ENCODE measurements around the gene CDH2. TPM values are rescaled to one million over a fixed set of nuclear protein-coding genes. Genes with fewer than 3 reads are reported as not detected.

CDH2 gene
- total and polyA plus RNA-seq, 2 donors: 1.6 to 3.0 TPM

DNA sequence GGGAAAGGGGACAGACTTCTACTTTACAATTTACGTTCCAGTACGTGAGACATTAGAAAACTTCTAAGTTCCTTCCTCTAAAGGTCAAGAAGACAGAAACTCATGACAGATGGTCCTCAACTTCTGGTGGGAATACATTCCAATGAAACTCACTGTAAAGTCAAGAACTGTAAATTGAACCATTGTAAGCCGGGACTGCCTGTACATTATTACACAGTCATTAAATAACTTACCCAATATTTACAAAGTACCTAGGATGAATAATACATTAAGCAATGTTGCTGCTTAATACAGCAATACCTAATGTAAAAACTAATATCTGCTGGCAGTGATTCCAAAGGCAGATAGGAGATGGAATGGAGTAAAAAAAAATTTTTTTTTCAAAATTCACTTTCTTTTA lies 51.9 kb downstream of the CDH2 start:
- Histone ChIP-seq H3K4me3 (ENCODE audit: low read length in 2 of 2) (no peak overlapping the region), H3K27me3 (ENCODE audit: control insufficient read depth in 2 of 2, insufficient read depth in 1 of 2, low read length in 1 of 2) (no peaks in the 10 kb centered on the region), H3K4me1 (ENCODE audit: control insufficient read depth in 2 of 2, insufficient read depth in 2 of 2, low read length in 2 of 2) (no peaks in the 10 kb centered on the region), H3K9me3 (ENCODE audit: control insufficient read depth in 2 of 2, insufficient read depth in 1 of 2, low read length in 1 of 2) (no peaks in the 10 kb centered on the region), H3K36me3 (ENCODE audit: control insufficient read depth in 2 of 2, insufficient read depth in 2 of 2, low read length in 1 of 2) (no peaks in the 10 kb centered on the region), H3K27ac (ENCODE audit: low read depth in 1 of 2, low read length in 1 of 2) (no peak overlapping the region)
- WGBS: 91% methylated on average over 3 of the region's 3 CpGs
- no peak for DNase-seq (ENCODE audit: low read depth in 6 of 9, low spot score in 9 of 9)

DNA sequence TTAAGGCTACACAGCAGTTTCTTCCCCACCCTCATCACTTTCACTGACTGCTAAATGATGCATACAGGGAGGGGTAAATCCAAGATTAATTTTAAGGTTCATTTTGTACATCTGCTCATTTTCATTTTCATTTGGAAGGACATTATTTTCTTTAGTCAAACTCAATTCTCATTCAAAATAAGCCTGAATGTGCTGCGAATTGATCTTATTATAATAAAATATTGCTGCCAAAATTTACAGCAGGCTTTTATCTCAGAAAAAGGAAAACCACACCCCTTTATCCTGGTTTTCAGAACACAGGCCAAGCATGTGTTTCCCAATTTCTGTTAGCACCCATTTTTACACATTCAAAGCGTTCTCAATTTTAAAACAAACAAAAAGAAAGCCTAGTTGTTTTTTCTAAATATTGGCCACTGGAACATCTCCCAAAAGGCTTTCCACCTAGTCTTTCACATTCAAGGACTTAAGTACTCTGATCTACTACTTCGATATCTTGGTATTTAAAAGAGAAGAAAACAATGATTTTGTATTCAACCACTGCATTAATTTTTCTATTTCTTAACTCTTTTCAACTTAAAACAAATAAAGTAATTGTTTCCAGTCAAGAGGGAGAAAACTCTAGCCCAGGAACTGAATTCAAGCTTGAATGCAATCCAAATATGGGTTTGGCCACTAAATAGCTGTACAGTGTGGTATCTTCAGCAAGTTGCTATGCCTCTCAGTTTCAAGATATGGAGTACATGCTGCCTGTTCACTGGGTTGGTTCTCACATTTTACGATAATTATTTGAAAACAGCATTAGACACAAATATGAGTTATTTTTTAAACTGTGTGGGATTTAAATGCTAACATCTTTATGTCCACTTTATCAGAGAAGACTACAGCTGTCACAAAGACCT lies 52.5 kb downstream of the CDH2 start:
- no peaks in the 10 kb centered on the region for H3K4me1 ChIP-seq (ENCODE audit: control insufficient read depth in 2 of 2, insufficient read depth in 2 of 2, low read length in 2 of 2)
- DNase-seq (ENCODE audit: low read depth in 6 of 9, low spot score in 9 of 9): no peak
- H3K4me3 ChIP-seq (ENCODE audit: low read length in 2 of 2): no peak overlapping the region
- no peaks in the 10 kb centered on the region for H3K36me3 ChIP-seq (ENCODE audit: control insufficient read depth in 2 of 2, insufficient read depth in 2 of 2, low read length in 1 of 2)
- H3K27me3 ChIP-seq (ENCODE audit: control insufficient read depth in 2 of 2, insufficient read depth in 1 of 2, low read length in 1 of 2): no peaks in the 10 kb centered on the region
- WGBS: 94% methylated on average over 4 of the region's 4 CpGs
- H3K27ac ChIP-seq (ENCODE audit: low read depth in 1 of 2, low read length in 1 of 2): no peak overlapping the region
- H3K9me3 ChIP-seq (ENCODE audit: control insufficient read depth in 2 of 2, insufficient read depth in 1 of 2, low read length in 1 of 2): no peaks in the 10 kb centered on the region

DNA sequence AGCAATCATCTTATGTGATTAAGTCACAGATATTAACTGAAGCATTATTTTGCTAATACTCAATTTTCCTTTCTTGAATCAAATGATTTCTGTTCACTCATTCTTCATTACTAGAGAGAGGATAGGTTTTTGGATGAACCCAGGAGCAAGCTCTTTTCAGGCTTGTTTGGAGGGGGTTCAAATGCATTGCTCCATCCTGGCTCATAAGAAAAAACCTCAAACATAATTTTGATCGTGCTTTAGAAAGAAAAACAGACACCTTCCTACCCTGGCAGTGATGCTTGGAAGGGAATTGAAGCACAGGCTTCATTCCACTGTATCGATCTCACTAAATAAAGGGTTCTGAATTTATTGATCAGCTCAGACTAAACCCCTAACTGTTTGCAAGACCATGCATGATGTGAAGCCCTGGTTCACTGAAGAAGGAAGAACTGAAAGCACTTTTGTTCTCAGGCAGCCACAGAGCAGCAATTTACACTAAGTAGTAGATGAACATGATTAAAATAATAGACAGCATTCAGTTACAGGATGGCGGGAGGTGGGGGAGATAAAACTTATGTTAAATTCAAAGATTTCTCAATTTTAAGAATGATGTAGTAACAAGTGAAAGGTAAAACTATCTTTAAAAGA lies 53.4 kb downstream of the CDH2 start:
- 96% methylated on average over 3 of the region's 3 CpGs for WGBS
- DNase-seq (ENCODE audit: low read depth in 6 of 9, low spot score in 9 of 9): no peak
- no peaks in the 10 kb centered on the region for H3K4me1 ChIP-seq (ENCODE audit: control insufficient read depth in 2 of 2, insufficient read depth in 2 of 2, low read length in 2 of 2)
- H3K4me3 ChIP-seq (ENCODE audit: low read length in 2 of 2): no peak overlapping the region
- no peaks in the 10 kb centered on the region for H3K9me3 ChIP-seq (ENCODE audit: control insufficient read depth in 2 of 2, insufficient read depth in 1 of 2, low read length in 1 of 2)
- H3K36me3 ChIP-seq (ENCODE audit: control insufficient read depth in 2 of 2, insufficient read depth in 2 of 2, low read length in 1 of 2): no peaks in the 10 kb centered on the region
- H3K27me3 ChIP-seq (ENCODE audit: control insufficient read depth in 2 of 2, insufficient read depth in 1 of 2, low read length in 1 of 2): no peaks in the 10 kb centered on the region
- H3K27ac ChIP-seq (ENCODE audit: low read depth in 1 of 2, low read length in 1 of 2): no peak overlapping the region

DNA sequence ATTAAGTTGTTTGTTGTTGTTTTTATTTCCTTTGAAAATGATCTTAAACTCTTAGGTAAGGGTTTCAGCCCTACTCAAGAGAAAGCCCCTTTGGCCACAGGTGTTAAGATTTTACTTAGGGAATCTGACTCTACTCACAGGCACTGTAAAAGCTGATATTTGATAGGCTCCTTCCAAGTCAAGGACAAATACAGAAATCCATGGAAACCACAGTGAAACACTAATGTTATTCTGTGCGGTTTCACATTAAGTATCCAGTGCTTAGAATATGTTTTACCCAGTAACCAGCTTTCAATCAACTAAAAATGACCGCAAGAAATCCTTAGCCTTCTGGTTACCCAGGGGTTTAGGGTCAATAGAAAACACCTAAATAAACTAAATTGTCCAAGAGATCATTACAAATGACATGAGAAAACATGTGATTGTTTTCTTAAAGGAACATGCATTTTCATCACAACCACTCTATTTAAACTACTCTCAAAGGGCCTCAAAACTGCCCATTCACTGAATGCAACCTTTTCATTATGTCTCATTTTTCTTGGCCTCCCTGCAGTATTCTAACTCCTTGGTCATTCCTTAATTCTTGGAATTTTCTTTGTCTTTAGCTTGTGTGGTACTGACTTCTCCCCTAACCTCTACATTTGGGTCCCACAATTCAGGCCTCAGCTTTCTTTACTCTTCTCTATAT lies 56.0 kb downstream of the CDH2 start:
- Histone ChIP-seq H3K4me3 (ENCODE audit: low read length in 2 of 2) (no peak overlapping the region), H3K27ac (ENCODE audit: low read depth in 1 of 2, low read length in 1 of 2) (no peak overlapping the region), H3K9me3 (ENCODE audit: control insufficient read depth in 2 of 2, insufficient read depth in 1 of 2, low read length in 1 of 2) (no peaks in the 10 kb centered on the region), H3K4me1 (ENCODE audit: control insufficient read depth in 2 of 2, insufficient read depth in 2 of 2, low read length in 2 of 2) (no peaks in the 10 kb centered on the region), H3K36me3 (ENCODE audit: control insufficient read depth in 2 of 2, insufficient read depth in 2 of 2, low read length in 1 of 2) (no peaks in the 10 kb centered on the region), H3K27me3 (ENCODE audit: control insufficient read depth in 2 of 2, insufficient read depth in 1 of 2, low read length in 1 of 2) (no peaks in the 10 kb centered on the region)
- 96% methylated on average over 2 of the region's 2 CpGs for WGBS
- no peak for DNase-seq (ENCODE audit: low read depth in 6 of 9, low spot score in 9 of 9)

DNA sequence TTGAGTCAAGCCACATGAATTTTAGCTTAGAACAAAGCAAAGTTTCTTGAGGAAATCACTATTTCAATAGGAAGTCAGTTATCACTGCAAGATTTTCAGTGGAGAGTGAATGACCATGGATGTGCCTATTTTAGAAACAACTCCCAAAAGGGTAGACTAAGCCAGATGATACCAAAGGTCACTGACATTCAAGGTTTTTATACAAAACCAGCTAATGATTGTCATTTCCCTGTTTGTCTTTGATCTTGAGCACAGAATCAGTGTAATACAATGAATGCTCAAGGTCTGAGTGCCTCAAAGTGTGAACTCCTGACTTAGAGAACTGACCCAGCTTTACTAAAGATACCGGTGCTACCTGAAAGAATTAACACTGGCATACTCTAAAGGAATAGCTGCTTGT lies 60.5 kb downstream of the CDH2 start:
- no peak overlapping the region for H3K27ac ChIP-seq (ENCODE audit: low read depth in 1 of 2, low read length in 1 of 2)
- no peaks in the 10 kb centered on the region for H3K4me1 ChIP-seq (ENCODE audit: control insufficient read depth in 2 of 2, insufficient read depth in 2 of 2, low read length in 2 of 2)
- H3K36me3 ChIP-seq (ENCODE audit: control insufficient read depth in 2 of 2, insufficient read depth in 2 of 2, low read length in 1 of 2): no peaks in the 10 kb centered on the region
- WGBS: 96% methylated on average over 1 of the region's 1 CpG
- H3K27me3 ChIP-seq (ENCODE audit: control insufficient read depth in 2 of 2, insufficient read depth in 1 of 2, low read length in 1 of 2): no peaks in the 10 kb centered on the region
- no peak for DNase-seq (ENCODE audit: low read depth in 6 of 9, low spot score in 9 of 9)
- H3K9me3 ChIP-seq (ENCODE audit: control insufficient read depth in 2 of 2, insufficient read depth in 1 of 2, low read length in 1 of 2): no peaks in the 10 kb centered on the region
- H3K4me3 ChIP-seq (ENCODE audit: low read length in 2 of 2): no peak overlapping the region

DNA sequence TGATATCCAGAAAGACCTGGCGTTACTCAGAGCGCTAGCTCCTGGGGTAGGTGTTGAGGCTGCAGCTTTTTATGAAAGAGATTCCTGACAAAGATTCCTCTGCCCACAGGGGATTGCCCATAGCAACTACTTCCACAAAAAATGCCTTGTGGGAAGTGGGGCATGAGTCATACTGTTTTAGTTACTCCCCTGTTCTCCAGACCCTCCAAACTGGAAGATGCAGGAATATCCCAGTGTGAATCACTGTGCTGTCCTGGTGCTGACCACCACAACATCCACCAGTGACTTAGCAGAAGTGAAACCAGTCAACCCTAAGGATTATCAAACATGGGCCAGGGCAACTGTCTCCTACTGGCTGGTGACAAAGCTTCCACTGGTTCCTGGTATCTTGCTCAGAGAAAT lies 61.8 kb downstream of the CDH2 start:
- H3K36me3 ChIP-seq (ENCODE audit: control insufficient read depth in 2 of 2, insufficient read depth in 2 of 2, low read length in 1 of 2): no peaks in the 10 kb centered on the region
- no peaks in the 10 kb centered on the region for H3K4me1 ChIP-seq (ENCODE audit: control insufficient read depth in 2 of 2, insufficient read depth in 2 of 2, low read length in 2 of 2)
- no peaks in the 10 kb centered on the region for H3K9me3 ChIP-seq (ENCODE audit: control insufficient read depth in 2 of 2, insufficient read depth in 1 of 2, low read length in 1 of 2)
- no peak overlapping the region for H3K4me3 ChIP-seq (ENCODE audit: low read length in 2 of 2)
- H3K27ac ChIP-seq (ENCODE audit: low read depth in 1 of 2, low read length in 1 of 2): no peak overlapping the region
- H3K27me3 ChIP-seq (ENCODE audit: control insufficient read depth in 2 of 2, insufficient read depth in 1 of 2, low read length in 1 of 2): no peaks in the 10 kb centered on the region
- DNase-seq (ENCODE audit: low read depth in 6 of 9, low spot score in 9 of 9): no peak
- 96% methylated on average over 2 of the region's 2 CpGs for WGBS

DNA sequence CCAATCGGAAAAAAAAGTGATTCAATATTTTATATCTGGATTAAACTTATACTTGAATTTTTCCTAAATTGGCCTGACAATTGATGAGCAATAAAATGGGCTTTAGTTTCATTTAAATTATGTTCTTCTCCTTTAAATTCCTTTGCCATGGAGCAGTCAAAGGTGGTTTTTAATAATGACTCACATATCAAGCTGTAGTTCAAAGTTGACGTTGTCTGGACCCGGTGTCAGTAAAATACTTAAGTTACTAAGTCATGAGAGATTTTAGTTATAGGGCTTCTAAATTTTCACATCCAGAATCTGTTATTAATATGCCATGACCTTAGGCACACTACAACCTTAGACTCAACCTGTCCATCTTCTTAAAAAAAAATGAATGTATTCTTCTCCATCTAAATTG lies 62.5 kb downstream of the CDH2 start:
- Histone ChIP-seq H3K36me3 (ENCODE audit: control insufficient read depth in 2 of 2, insufficient read depth in 2 of 2, low read length in 1 of 2) (no peaks in the 10 kb centered on the region), H3K4me3 (ENCODE audit: low read length in 2 of 2) (no peak overlapping the region), H3K4me1 (ENCODE audit: control insufficient read depth in 2 of 2, insufficient read depth in 2 of 2, low read length in 2 of 2) (no peaks in the 10 kb centered on the region), H3K27ac (ENCODE audit: low read depth in 1 of 2, low read length in 1 of 2) (no peak overlapping the region), H3K27me3 (ENCODE audit: control insufficient read depth in 2 of 2, insufficient read depth in 1 of 2, low read length in 1 of 2) (no peaks in the 10 kb centered on the region), H3K9me3 (ENCODE audit: control insufficient read depth in 2 of 2, insufficient read depth in 1 of 2, low read length in 1 of 2) (no peaks in the 10 kb centered on the region)
- WGBS: 89% methylated on average over 3 of the region's 3 CpGs
- no peak for DNase-seq (ENCODE audit: low read depth in 6 of 9, low spot score in 9 of 9)

DNA sequence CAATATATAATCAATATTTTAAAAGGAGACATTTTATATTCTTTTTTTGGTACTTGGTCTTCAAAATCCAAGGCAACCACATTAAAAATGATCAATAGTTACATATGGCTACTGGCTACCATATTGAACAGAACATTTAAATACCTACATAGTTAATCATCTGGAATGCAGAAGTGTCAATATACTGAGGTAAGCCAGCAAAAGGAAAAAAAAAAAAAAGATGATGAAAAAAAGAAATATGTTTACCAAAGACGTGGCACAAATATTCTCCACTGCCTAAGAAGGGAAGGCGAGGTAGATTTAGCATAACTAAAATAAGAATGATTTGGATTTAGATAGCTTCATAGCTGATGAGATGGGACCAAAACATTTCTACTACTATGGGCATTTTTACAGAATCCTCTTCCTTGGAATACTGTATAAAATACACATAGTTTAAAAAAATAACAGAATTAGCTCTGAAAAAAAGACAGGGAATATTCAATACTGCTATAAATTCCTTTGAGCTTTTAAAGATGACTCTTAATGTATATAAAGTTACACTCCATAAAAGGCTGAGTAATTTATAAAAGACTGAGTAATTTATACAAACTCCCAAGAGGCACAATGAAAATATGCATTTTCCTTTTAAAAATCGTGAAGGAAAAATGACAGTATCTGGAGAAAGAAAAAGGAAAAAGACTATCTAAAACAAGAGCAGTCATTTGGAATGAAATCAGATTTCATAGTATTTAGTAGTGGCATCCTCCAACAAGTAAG lies 63.5 kb downstream of the CDH2 start:
- H3K27me3 ChIP-seq (ENCODE audit: control insufficient read depth in 2 of 2, insufficient read depth in 1 of 2, low read length in 1 of 2): no peaks in the 10 kb centered on the region
- no peaks in the 10 kb centered on the region for H3K9me3 ChIP-seq (ENCODE audit: control insufficient read depth in 2 of 2, insufficient read depth in 1 of 2, low read length in 1 of 2)
- no peak overlapping the region for H3K4me3 ChIP-seq (ENCODE audit: low read length in 2 of 2)
- no peaks in the 10 kb centered on the region for H3K4me1 ChIP-seq (ENCODE audit: control insufficient read depth in 2 of 2, insufficient read depth in 2 of 2, low read length in 2 of 2)
- H3K27ac ChIP-seq (ENCODE audit: low read depth in 1 of 2, low read length in 1 of 2): no peak overlapping the region
- no peak for DNase-seq (ENCODE audit: low read depth in 6 of 9, low spot score in 9 of 9)
- WGBS: 91% methylated on average over 3 of the region's 3 CpGs
- H3K36me3 ChIP-seq (ENCODE audit: control insufficient read depth in 2 of 2, insufficient read depth in 2 of 2, low read length in 1 of 2): no peaks in the 10 kb centered on the region
